ENCODE measurements around the gene ALG5.

- no peak for TF ChIP-seq CTCF (IDR thresholded peaks at IDR 0.05)
- no peak for TF ChIP-seq POLR2A (IDR thresholded peaks at IDR 0.05)
- TF ChIP-seq POLR2AphosphoS5 (IDR thresholded peaks at IDR 0.05; ENCODE audit: insufficient read depth in 1 of 2, low read depth in 1 of 2) = no peak
These were observed 95.1 kb downstream of the ALG5 start for GRCh38 chr13:36903925-36904595.

All from vagina (tissue), 2 donors.